GM21515 (cell line): ENCODE measurements around the gene PRRG3.

Experiments
- ATAC-seq: cut with Tn5 transposase; IDR thresholded peaks from one replicate; pipeline ENCODE4 v1.9.1; 2021; ENCODE audit not compliant: unreplicated experiment

Gene PRRG3

DNA sequence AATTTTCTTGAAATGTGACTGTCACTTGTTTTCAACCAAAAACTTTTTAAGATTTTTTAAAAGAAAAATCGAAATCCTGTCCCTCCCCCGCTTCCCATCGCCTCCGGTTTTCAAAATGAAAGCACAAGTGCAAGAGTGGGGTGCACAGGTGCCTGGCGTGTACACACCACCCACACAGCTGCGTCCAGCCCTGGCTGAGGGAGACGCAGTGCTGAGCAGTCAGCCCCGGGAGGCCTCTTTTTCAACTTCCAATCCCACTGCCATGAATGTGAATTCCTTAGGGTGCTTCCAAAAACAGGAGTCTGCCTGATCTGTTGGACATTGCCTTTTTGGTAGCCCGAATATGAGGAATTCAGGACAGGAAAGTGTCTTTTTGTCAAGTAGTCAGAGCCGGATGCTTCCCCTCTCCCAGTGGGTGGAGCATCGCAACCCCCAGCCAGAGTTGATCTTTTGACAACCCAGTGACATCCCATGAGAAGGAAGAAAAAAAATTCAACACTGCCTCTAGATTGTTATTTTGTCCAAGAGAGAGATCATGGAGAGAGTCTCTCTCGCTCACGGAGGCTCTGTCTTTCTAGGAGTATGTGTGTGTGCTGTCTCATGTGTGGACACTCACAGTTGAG, 8.9 kb downstream of the PRRG3 start:
- no peak for ATAC-seq

DNA sequence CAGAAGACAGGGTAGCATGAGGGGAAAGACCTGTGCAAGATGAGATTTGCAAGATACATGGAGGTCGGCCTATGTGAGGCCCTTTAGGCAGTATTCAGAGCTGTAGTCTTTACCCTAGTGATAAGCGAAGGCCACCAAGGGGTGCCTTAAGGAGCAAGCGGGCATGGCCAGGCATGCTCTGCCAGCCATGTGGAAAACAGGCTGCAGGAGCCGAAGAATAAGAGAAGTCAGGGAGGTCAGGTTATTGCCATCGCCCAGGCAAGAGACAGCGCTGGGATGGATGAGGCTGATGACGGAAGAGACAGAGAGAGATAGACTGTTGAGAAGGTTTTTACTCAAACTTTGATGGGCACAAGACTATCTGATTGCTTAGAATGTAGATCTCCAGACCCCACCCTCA, 13.6 kb downstream of the PRRG3 start:
- ATAC-seq: no peak

DNA sequence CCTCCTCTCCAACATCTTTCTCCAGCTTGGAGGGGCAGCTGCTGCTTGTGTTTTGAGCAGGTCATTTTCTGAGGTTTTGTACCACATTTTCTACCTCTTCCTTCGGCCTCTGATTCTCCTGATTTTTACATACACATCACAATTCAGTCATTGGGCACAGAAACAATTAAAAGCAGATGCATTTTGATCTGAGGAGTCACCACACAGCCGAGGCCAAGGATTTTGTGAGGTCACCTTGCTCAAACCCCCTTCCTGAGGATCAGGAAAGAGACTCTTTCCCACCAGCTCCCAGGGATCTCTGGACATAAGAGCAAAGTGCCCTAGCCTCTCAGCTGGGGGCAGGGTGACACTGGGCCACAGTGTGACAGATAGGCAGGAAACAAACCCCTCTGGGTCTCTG, 15.2 kb downstream of the PRRG3 start:
- no peak for ATAC-seq

- ATAC-seq: no peak
Measured at GRCh38 chrX:151711154-151711553, 15.9 kb downstream of the PRRG3 start.

DNA sequence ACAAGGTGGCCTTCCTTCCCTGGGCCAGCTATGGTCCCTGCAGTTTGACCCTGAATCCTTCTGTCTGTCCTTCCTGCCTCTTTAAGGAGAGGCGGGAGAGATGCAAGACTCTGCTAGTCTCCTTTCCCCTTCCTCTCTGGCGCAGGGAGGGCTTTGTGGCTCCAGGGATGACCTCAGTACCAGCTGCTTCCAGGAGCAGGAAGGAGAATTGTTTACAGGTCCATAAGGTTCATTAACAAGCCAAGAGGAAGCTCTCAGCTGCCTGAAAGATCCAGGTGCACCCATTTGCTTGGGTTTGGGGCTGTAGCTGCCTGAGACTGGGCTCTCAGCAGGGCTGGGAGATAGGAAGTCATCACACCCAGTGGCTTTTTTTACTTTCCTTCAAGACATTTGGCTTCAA, 16.5 kb downstream of the PRRG3 start:
- ATAC-seq: no peak

DNA sequence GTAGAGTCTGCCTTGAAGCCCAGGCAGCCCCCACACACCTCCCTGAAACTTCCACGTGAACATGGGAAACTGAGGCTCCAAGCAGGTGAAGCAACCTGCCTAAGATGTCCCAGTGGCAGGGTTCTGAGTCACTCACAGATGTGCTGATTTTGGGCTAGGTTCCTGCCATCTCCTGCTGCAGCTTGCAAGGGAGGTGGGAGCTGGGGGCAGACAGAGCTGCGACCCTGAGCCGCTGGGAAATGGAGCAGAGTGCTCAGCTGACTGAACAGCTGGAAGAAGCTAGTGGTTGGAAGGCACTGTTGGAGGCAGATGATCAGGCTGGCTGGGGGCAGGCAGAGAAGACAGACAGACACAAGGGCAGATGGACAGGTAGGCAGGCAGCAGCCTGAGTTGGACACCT, 17.0 kb downstream of the PRRG3 start:
- ATAC-seq: no peak

DNA sequence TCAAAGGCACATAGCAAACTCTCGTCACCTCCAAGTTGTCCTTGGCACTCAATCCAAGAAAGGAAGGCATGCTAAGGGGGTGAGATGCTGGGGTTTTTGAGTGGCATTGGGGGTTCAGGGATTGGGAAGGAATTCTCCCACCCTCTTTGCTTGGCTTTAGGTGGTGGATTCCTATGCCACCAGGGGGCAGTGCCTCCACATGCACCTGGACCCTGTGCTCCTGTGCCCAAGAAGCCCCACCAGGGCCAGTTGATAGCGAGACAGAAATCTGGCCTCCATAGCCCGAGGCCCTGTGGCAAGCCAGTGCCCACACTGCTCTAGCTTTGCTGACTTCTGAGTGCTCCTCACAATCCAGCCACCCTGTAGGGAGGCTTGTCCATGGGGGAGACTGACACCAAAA, 18.6 kb downstream of the PRRG3 start:
- ATAC-seq: no peak

DNA sequence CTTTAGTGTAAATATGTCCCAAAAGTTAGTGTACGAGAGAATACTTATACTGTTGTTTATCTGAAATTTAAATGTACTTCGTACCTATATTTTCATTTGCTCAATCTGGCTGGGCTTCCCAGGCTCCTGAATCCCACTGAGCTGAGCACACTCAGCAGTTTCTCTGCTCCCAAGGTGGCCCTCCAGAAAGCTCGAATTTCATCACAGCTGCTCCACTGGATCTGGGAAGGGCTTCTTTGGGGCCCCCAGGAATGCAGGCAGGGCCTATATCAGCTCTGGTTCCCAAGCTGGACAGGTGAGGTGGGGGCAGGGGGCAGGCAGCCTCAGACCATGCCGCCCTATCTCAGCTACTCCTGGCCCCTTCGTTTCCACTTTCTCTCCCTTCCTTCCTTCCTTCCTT, 19.1 kb downstream of the PRRG3 start:
- no peak for ATAC-seq

DNA sequence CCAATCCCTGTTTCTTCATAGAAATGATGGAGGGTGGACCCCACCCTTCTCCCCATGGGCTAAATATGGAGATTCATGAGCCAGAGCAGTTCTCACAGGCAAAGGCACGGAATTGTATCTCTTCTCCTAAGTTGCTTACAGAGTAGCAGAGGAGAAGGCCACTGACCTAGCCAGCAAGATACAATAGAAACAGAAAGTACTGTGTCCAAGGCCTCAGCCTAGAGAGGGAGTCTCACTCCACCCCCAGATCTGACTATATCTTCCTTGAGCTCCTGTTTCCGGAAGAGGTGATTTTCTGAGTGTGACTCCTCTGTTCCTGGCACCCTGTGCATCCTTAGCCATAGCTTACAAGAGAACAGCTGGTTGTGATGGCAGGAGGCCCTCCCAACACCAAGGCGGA, 20.5 kb downstream of the PRRG3 start, which contains the start of gene FATE1:
Gene FATE1 (plus strand): TSS at position 284 of the 400 bp plus-strand sequence. CDS start 85 bp downstream, at position 369.
- ATAC-seq: no peak

- ATAC-seq: no peak
Measured at GRCh38 chrX:151722241-151722846, 27.1 kb downstream of the PRRG3 start.

GRCh38 chrX:151723156-151723760, 28.0 kb downstream of the PRRG3 start:
- no peak for ATAC-seq

GRCh38 chrX:151724563-151725337, 29.5 kb downstream of the PRRG3 start:
- ATAC-seq: no peak

- ATAC-seq: no peak
Measured at GRCh38 chrX:151725338-151725614, 30.0 kb downstream of the PRRG3 start.

DNA sequence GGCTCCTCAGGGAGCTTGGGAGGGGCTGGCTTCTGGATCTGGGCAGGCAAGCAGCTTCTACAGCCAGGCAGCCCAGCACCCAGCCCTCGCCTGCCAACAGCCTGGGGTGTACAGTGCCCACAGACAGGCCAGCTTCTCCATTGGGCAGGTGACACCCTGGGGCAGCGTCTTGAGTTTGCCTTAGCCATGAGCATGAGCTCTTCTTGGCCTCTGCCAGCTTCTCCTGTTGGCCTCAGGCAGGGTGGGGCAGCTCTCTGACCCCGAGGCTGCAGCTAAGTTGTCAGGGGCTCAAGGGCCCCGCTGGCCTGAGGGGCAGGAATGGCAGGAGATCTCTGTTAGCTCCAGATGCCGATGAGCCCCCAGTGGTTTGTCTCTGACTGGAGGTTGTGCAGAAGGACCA, 31.5 kb downstream of the PRRG3 start:
- ATAC-seq: no peak

DNA sequence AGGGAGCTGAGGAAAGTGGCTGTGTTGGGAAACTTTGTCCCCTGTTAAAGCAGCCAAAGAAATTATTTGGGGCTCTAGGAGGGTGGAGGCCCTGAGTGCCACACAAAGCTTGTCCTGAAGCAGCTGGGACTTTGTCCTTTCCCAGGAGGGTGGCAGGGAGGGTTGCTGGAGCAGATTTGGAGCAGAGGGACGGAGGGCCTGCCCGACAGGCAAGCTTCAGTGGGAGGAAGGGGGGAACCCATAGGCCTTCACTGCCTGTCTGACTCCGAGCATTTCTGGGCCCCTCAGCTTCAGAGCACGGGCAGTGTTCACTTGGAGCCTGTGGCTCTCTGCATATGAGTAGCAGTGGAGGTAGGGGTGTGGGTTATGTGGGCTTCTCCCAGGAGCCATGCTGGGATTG, 32.1 kb downstream of the PRRG3 start:
- no peak for ATAC-seq

DNA sequence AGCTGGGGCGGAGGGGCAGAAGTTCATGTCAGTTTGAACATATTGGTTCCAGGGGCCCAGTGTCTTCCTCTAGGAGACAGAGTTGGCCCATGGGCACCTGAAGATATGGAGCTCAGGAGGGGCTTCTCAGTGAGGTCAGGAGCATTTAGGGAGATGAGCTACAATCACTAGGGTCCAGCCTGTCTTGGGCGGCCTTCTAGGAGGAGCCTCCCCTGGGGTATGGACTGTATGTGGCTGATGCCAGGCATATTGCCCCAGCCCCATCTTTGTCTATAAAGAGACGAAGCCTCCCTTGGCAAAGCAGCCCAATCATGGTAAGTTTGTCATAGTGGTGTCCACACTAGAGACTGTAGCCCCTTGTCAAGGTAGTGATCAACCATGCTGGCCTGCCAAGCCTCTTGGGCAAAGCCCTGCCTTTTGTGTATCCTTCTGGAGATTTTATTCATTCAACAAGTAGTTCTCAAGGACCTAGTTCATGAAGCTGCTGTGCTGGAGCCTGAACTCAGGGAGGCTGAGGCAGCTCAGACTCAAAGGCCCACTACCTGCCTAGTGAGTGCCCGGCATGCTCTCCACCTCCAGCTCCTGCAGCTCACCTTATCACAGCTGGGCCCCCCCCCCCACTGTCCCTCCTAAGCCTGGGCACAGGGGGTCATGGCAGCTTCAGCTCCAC, 33.9 kb downstream of the PRRG3 start:
- ATAC-seq: no peak

GRCh38 chrX:151734446-151734845, 39.2 kb downstream of the PRRG3 start, which contains the start of gene CNGA2:
TSS of gene CNGA2 (plus strand) at chrX:151734746. CDS start at chrX:151738484, 3,738 bp downstream.
- no peak for ATAC-seq

GRCh38 chrX:151735219-151735618, 40.0 kb downstream of the PRRG3 start:
- ATAC-seq: no peak

DNA sequence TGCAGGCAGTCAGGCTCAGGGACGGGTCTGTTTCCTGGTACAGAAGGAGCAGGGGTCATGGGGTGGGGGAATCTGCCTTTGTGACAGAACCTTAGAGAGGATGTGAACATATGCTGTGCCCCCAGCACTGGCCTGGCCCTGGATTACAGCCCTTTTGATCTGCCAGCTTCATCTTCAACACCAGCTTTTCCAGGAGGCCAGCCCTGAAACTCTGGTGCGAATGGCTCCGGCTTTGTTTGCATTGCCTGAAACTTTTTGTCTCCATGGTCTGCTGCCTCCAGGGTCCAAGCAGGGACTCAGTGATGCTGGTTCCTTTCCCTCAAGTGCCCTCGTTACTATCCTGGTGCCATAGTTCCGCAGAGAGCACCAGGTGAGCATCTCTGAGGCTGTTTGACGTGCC, 41.4 kb downstream of the PRRG3 start:
- ATAC-seq: no peak

- ATAC-seq: no peak
Measured at GRCh38 chrX:151737494-151737893, 42.2 kb downstream of the PRRG3 start.

GRCh38 chrX:151738751-151739150, 43.5 kb downstream of the PRRG3 start:
- ATAC-seq: no peak
